Panc1 (cell line): ENCODE measurements around the gene KIAA1217.

Source experiments
- POLR2AphosphoS5 ChIP-seq: IDR thresholded peaks from 2 replicates; pipeline ENCODE4 v1.6.1; 2012; ENCODE audit warnings: mild to moderate bottlenecking, low read depth, low read length, moderate library complexity
- REST ChIP-seq, 2 experiments: IDR thresholded peaks; 2 replicates each; pipeline ENCODE4 v1.6.1; 2011 to 2012; ENCODE audit warnings: low read depth in 2 of 2, control low read depth in 1 of 2, low read length in 1 of 2, mild to moderate bottlenecking in 1 of 2, moderate library complexity in 1 of 2; ENCODE audit not compliant: insufficient read depth in 1 of 2
- TF ChIP-seq, protein P1 (sequence below): fragments of 450-650 bp; IDR thresholded peaks from 2 replicates; pipeline ENCODE4 v1.5.1; 2017; ENCODE audit warnings: mild to moderate bottlenecking

DNA sequence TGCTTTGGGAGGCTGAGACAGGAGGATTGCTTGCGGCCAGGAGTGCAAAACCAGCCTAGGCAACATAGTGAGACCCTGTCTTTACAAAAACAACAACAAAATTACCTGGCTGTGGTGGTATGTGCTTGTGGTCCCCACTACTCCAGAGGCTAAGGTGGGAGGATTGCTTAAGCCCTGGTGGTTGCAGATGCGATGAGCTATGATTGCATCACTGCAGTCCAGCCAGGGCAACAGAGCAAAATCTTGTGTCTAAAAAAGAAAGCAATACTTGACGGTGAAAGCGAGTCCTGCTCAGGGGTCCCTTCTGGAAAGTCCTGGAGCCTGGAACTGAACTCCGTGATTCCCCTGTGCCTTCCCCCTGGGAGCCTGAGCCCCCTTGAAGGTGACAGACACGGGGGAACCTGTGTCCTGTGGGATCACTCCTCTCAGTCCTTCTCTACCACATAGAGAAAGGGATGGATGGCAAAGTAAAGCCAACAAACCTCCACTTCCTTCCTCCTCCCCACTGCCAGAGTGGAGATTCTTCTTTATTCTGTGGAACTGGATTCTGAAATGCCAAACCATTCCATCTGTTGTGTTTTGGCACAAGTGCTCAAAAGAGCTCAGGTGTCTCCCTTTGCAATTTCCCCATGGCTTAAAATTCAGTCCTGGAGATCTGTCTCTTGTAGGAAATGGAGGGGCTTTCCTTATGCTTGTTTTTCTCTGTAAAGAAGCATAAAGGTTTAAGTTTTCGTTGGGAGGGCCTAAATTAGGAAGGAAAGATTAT lies 50.6 kb downstream of the KIAA1217 start:
- TF ChIP-seq, protein P1, sequence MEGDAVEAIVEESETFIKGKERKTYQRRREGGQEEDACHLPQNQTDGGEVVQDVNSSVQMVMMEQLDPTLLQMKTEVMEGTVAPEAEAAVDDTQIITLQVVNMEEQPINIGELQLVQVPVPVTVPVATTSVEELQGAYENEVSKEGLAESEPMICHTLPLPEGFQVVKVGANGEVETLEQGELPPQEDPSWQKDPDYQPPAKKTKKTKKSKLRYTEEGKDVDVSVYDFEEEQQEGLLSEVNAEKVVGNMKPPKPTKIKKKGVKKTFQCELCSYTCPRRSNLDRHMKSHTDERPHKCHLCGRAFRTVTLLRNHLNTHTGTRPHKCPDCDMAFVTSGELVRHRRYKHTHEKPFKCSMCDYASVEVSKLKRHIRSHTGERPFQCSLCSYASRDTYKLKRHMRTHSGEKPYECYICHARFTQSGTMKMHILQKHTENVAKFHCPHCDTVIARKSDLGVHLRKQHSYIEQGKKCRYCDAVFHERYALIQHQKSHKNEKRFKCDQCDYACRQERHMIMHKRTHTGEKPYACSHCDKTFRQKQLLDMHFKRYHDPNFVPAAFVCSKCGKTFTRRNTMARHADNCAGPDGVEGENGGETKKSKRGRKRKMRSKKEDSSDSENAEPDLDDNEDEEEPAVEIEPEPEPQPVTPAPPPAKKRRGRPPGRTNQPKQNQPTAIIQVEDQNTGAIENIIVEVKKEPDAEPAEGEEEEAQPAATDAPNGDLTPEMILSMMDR: no peak
- no peak for TF ChIP-seq POLR2AphosphoS5
- TF ChIP-seq REST (IDR thresholded peaks at IDR 0.05; ENCODE audit: insufficient read depth in 1 of 2, low read depth in 2 of 2, low read length in 1 of 2): no peak
